ENCODE results near the gene PCDH9. TPM values are rescaled to one million over a fixed set of nuclear protein-coding genes. Genes with fewer than 3 reads are reported as not detected.

PCDH9 gene
- total RNA-seq, 4 donors from 2014 or later, result 0.57 to 1.7 (median 0.97) TPM

GRCh38 chr13:67008075-67008668 is 222.0 kb downstream of the PCDH9 start:
- H3K27me3 ChIP-seq, result no peaks in the 10 kb centered on the region
- no peaks in the 10 kb centered on the region for H3K9me3 ChIP-seq
- no peak overlapping the region for H3K4me3 ChIP-seq
- no peaks in the 10 kb centered on the region for H3K4me1 ChIP-seq
- no peak for TF ChIP-seq POLR2A (IDR thresholded peaks at IDR 0.05)
- TF ChIP-seq CTCF (IDR thresholded peaks at IDR 0.05), result no peak
- H3K36me3 ChIP-seq, result no peaks in the 10 kb centered on the region
- DNase-seq, result no peak
- no peak overlapping the region for H3K27ac ChIP-seq

GRCh38 chr13:67004511-67004910 is 225.6 kb downstream of the PCDH9 start:
- Histone ChIP-seq H3K4me3 (no peak overlapping the region), H3K27me3 (no peaks in the 10 kb centered on the region), H3K27ac (no peak overlapping the region), H3K9me3 (no peaks in the 10 kb centered on the region), H3K4me1 (no peaks in the 10 kb centered on the region), H3K36me3 (no peaks in the 10 kb centered on the region)
- DNase-seq, result no peak
- no peak for TF ChIP-seq CTCF (IDR thresholded peaks at IDR 0.05)
- no peak for TF ChIP-seq POLR2A (IDR thresholded peaks at IDR 0.05)

- TF ChIP-seq POLR2A (IDR thresholded peaks at IDR 0.05), result no peak
- TF ChIP-seq CTCF (IDR thresholded peaks at IDR 0.05), result no peak
- no peak for DNase-seq
- H3K4me3 ChIP-seq, result no peak overlapping the region
- no peak overlapping the region for H3K27ac ChIP-seq
- H3K9me3 ChIP-seq, result no peaks in the 10 kb centered on the region
- H3K27me3 ChIP-seq, result no peaks in the 10 kb centered on the region
- no peaks in the 10 kb centered on the region for H3K4me1 ChIP-seq
- no peaks in the 10 kb centered on the region for H3K36me3 ChIP-seq
These were observed 226.4 kb downstream of the PCDH9 start for GRCh38 chr13:67003743-67004142.

GRCh38 chr13:67001363-67001762 is 228.8 kb downstream of the PCDH9 start:
- Histone ChIP-seq H3K4me3 (no peak overlapping the region), H3K27ac (no peak overlapping the region), H3K36me3 (no peaks in the 10 kb centered on the region), H3K27me3 (no peaks in the 10 kb centered on the region), H3K4me1 (no peaks in the 10 kb centered on the region), H3K9me3 (no peaks in the 10 kb centered on the region)
- DNase-seq, result no peak
- TF ChIP-seq CTCF (IDR thresholded peaks at IDR 0.05) (no peak), POLR2A (IDR thresholded peaks at IDR 0.05) (no peak)

GRCh38 chr13:66996503-66996902 is 233.6 kb downstream of the PCDH9 start:
- H3K9me3 ChIP-seq, result no peaks in the 10 kb centered on the region
- H3K4me3 ChIP-seq, result no peak overlapping the region
- H3K4me1 ChIP-seq, result no peaks in the 10 kb centered on the region
- no peaks in the 10 kb centered on the region for H3K27me3 ChIP-seq
- no peak for DNase-seq
- TF ChIP-seq CTCF (IDR thresholded peaks at IDR 0.05) (no peak), POLR2A (IDR thresholded peaks at IDR 0.05) (no peak)
- no peak overlapping the region for H3K27ac ChIP-seq
- no peaks in the 10 kb centered on the region for H3K36me3 ChIP-seq

GRCh38 chr13:66995203-66995611 is 234.9 kb downstream of the PCDH9 start:
- no peak for DNase-seq
- Histone ChIP-seq H3K4me1 (no peaks in the 10 kb centered on the region), H3K27ac (no peak overlapping the region), H3K36me3 (no peaks in the 10 kb centered on the region), H3K9me3 (no peaks in the 10 kb centered on the region), H3K4me3 (no peak overlapping the region), H3K27me3 (no peaks in the 10 kb centered on the region)
- no peak for TF ChIP-seq POLR2A (IDR thresholded peaks at IDR 0.05)
- TF ChIP-seq CTCF (IDR thresholded peaks at IDR 0.05), result no peak

Measured in Peyer's patch (tissue), 4 donors.